PFSK-1 (cell line): Measurements from ENCODE around the gene WFDC5.

Source experiments
- POLR2AphosphoS5 ChIP-seq: IDR thresholded peaks from 2 replicates; pipeline ENCODE4 v1.6.1; 2012; ENCODE audit warnings: low read depth, mild to moderate bottlenecking, control low read depth, low read length, moderate library complexity
- REST ChIP-seq, 2 experiments: IDR thresholded peaks; 2 replicates each; pipeline versions ENCODE4 v1.6.1 to v1.8.0; 2011 to 2012; ENCODE audit warnings: low read depth in 2 of 2, low read length in 2 of 2, control low read depth in 1 of 2, inconsistent platforms in 1 of 2, mild to moderate bottlenecking in 1 of 2, moderate library complexity in 1 of 2; ENCODE audit not compliant: insufficient read depth in 1 of 2
- SIN3A ChIP-seq: IDR thresholded peaks from 2 replicates; pipeline ENCODE4 v1.6.1; 2012; ENCODE audit warnings: mild to moderate bottlenecking, low read length, moderate library complexity, borderline replicate concordance; ENCODE audit not compliant: insufficient read depth

GRCh38 chr20:45077559-45077958 lies 37.4 kb downstream of the WFDC5 start:
- TF ChIP-seq POLR2AphosphoS5 (no peak), SIN3A (no peak), REST (IDR thresholded peaks at IDR 0.05; ENCODE audit: insufficient read depth in 1 of 2, low read depth in 2 of 2, low read length in 2 of 2) (no peak)
